Neural cell (in vitro differentiated cells): ENCODE results near the gene FUT7. TPM values are rescaled to one million over a fixed set of nuclear protein-coding genes. Genes with fewer than 3 reads are reported as not detected.

Source experiments
- H2AFZ ChIP-seq: fragments of 200-600, 300-800 bp; sonication (generic), shearing (Covaris generic); 2 replicates; pipeline ENCODE4 v1.6.0; 2014; ENCODE audit warnings: low read depth, mild to moderate bottlenecking, antibody characterized with exemption, low read length, moderate library complexity
- H3F3A ChIP-seq: fragments of 200-600 bp; shearing (Covaris generic); 2 replicates; pipeline ENCODE4 v1.6.1; 2016; ENCODE audit warnings: mild to moderate bottlenecking, moderate library complexity, mixed read lengths, antibody characterized with exemption, low read length; ENCODE audit not compliant: insufficient read depth, poor library complexity, severe bottlenecking
- H3K27ac ChIP-seq: fragments of 200-600, 300-800 bp; sonication (generic), shearing (Covaris generic); 2 replicates; pipeline ENCODE4 v1.5.1; 2014; ENCODE audit warnings: mild to moderate bottlenecking, low read length, moderate library complexity
- H3K27me3 ChIP-seq: fragments of 300-800, 200-600 bp; sonication (generic), shearing (Covaris generic); 2 replicates; pipeline ENCODE4 v1.6.0; 2014; ENCODE audit warnings: mild to moderate bottlenecking, low read depth, low read length, moderate library complexity; ENCODE audit not compliant: insufficient read depth
- H3K36me3 ChIP-seq: fragments of 300-800, 200-600 bp; sonication (generic), shearing (Covaris generic); 2 replicates; pipeline ENCODE4 v1.5.1; 2014; ENCODE audit warnings: mild to moderate bottlenecking, antibody characterized with exemption, low read length, moderate library complexity; ENCODE audit not compliant: insufficient read depth
- H3K4me2 ChIP-seq: fragments of 300-800, 200-600 bp; sonication (generic), shearing (Covaris generic); 2 replicates; pipeline ENCODE4 v1.6.0; 2014; ENCODE audit warnings: mild to moderate bottlenecking, low read length
- H3K4me3 ChIP-seq: fragments of 300-800, 200-600 bp; sonication (generic), shearing (Covaris generic); 2 replicates; pipeline ENCODE4 v1.5.1; 2014; ENCODE audit warnings: mild to moderate bottlenecking, low read length, moderate library complexity
- H3K79me2 ChIP-seq: fragments of 200-600 bp; shearing (Covaris generic); replicated peaks from 2 replicates; pipeline ENCODE4 v1.6.0; 2014; ENCODE audit warnings: mild to moderate bottlenecking, low read length, moderate library complexity; ENCODE audit not compliant: insufficient read depth
- H3K9ac ChIP-seq: fragments of 300-800, 200-600 bp; sonication (generic), shearing (Covaris generic); 2 replicates; pipeline ENCODE4 v1.6.1; 2016; ENCODE audit warnings: mild to moderate bottlenecking, low read length, mixed read lengths
- H3K9me2 ChIP-seq: fragments of 200-600 bp; shearing (Covaris generic); 2 replicates; pipeline ENCODE4 v1.6.1; 2016; ENCODE audit warnings: mild to moderate bottlenecking, low read length, mixed read lengths; ENCODE audit not compliant: insufficient read depth
- H3K9me3 ChIP-seq: fragments of 200-600, 300-800 bp; sonication (generic), shearing (Covaris generic); 2 replicates; pipeline ENCODE4 v1.6.1; 2016; ENCODE audit warnings: mild to moderate bottlenecking, mixed run types, low read length, moderate library complexity, mixed read lengths
- H4K20me1 ChIP-seq: fragments of 200-600 bp; shearing (Covaris generic); 2 replicates; pipeline ENCODE4 v1.6.1; 2016; ENCODE audit warnings: mild to moderate bottlenecking, mixed run types; ENCODE audit not compliant: insufficient read depth
- CTCF ChIP-seq: fragments of 450-650 bp; IDR thresholded peaks from 2 replicates; pipeline ENCODE4 v1.5.1; 2014; ENCODE audit warnings: antibody characterized with exemption, mild to moderate bottlenecking, moderate library complexity; ENCODE audit not compliant: poor library complexity, severe bottlenecking
- EP300 ChIP-seq: fragments of 450-650 bp; conservative IDR thresholded peaks from 2 replicates; pipeline ENCODE4 v1.6.1; 2014; ENCODE audit warnings: antibody characterized with exemption, mild to moderate bottlenecking, moderate library complexity; ENCODE audit not compliant: poor library complexity, severe bottlenecking
- EZH2 ChIP-seq: fragments of 200-600, 300-800 bp; shearing (Covaris generic), sonication (generic); IDR thresholded peaks from 2 replicates; pipeline ENCODE4 v1.6.1; 2014; ENCODE audit warnings: antibody characterized with exemption, low read length, borderline replicate concordance, mild to moderate bottlenecking; ENCODE audit not compliant: insufficient read depth, poor library complexity, severe bottlenecking
- MXI1 ChIP-seq: fragments of 450-650 bp; conservative IDR thresholded peaks from 2 replicates; pipeline ENCODE4 v1.6.1; 2014; ENCODE audit warnings: antibody characterized with exemption, mild to moderate bottlenecking; ENCODE audit not compliant: poor library complexity, severe bottlenecking
- POLR2AphosphoS5 ChIP-seq: IDR thresholded peaks from 2 replicates; pipeline ENCODE4 v1.6.1; 2012
- RAD21 ChIP-seq: fragments of 450-650 bp; conservative IDR thresholded peaks from 2 replicates; pipeline ENCODE4 v1.6.1; 2014; ENCODE audit warnings: antibody characterized with exemption, mild to moderate bottlenecking, moderate library complexity
- REST ChIP-seq: IDR thresholded peaks from 2 replicates; pipeline ENCODE4 v1.6.1; 2012; ENCODE audit warnings: borderline replicate concordance
- SMC3 ChIP-seq: fragments of 450-650 bp; conservative IDR thresholded peaks from 2 replicates; pipeline ENCODE4 v1.6.1; 2014; ENCODE audit warnings: antibody characterized with exemption, mild to moderate bottlenecking, moderate library complexity; ENCODE audit not compliant: poor library complexity
- TAF1 ChIP-seq: IDR thresholded peaks from 2 replicates; pipeline ENCODE4 v1.6.1; 2012; ENCODE audit warnings: low read depth
- polyA plus RNA-seq: library from polyadenylated mRNA; depleted of rRNA; stranded (reverse); fragments of >200 nt; gene quantifications from 2 replicates; pipeline ENCODE4 v1.2.3, GENCODE V29; 2014

Gene FUT7
- polyA plus RNA-seq, 1 donor from 2014 or later, result 0.69 TPM

GRCh38 chr9:137019891-137020683 is 11.8 kb downstream of the FUT7 start:
- TF ChIP-seq POLR2AphosphoS5, result no peak
- TF ChIP-seq RAD21, result no peak
- H4K20me1 ChIP-seq, result no peaks in the 10 kb centered on the region
- no peak overlapping the region for H2AFZ ChIP-seq
- H3K9me3 ChIP-seq, result no peaks in the 10 kb centered on the region
- no peak overlapping the region for H3K27ac ChIP-seq
- no peaks in the 10 kb centered on the region for H3K9me2 ChIP-seq
- no peaks in the 10 kb centered on the region for H3K27me3 ChIP-seq
- H3K9ac ChIP-seq, result no peak overlapping the region
- H3K79me2 ChIP-seq, result no peaks in the 10 kb centered on the region
- H3K36me3 ChIP-seq, result peaks cover 7% of the 10 kb centered on the region
- H3K4me3 ChIP-seq, result no peak overlapping the region
- no peak overlapping the region for H3K4me2 ChIP-seq
- no peaks in the 10 kb centered on the region for H3F3A ChIP-seq

- Histone ChIP-seq H3K79me2 (no peaks in the 10 kb centered on the region), H3K4me3 (no peak overlapping the region), H3K27me3 (no peaks in the 10 kb centered on the region), H3K9ac (no peak overlapping the region), H3K9me2 (no peaks in the 10 kb centered on the region), H3K9me3 (no peaks in the 10 kb centered on the region), H2AFZ (no peak overlapping the region), H3K27ac (no peak overlapping the region), H3K36me3 (peaks cover 7% of the 10 kb centered on the region), H4K20me1 (no peaks in the 10 kb centered on the region), H3K4me2 (no peak overlapping the region), H3F3A (no peaks in the 10 kb centered on the region)
- no peak for TF ChIP-seq MXI1
- TF ChIP-seq EZH2, result no peak
- TF ChIP-seq CTCF, result no peak
- TF ChIP-seq SMC3, result no peak
- TF ChIP-seq TAF1, result no peak
- no peak for TF ChIP-seq REST
- no peak for TF ChIP-seq RAD21
- no peak for TF ChIP-seq POLR2AphosphoS5
- no peak for TF ChIP-seq EP300
These were observed 12.9 kb downstream of the FUT7 start for GRCh38 chr9:137018761-137019559.
